Central memory CD8-positive, alpha-beta T cell (primary cell): ENCODE data around the gene CDKAL1.

ENCODE experiments used
- ATAC-seq: fragments of 150-1000 bp; cut with Tn5 transposase; replicated peaks from 2 replicates; pipeline ENCODE4 v1.10.0; 2022; ENCODE audit warnings: mild to moderate bottlenecking, moderate FRiP score, moderate number of reproducible peaks; ENCODE audit not compliant: poor library complexity, severe bottlenecking; ENCODE audit errors: extremely low read depth
- DNase-seq, 2 donors: peaks; one replicate each; pipeline ENCODE4 v3.0.0; 2021; ENCODE audit warnings: low spot score in 2 of 2
- H3K27ac Mint-ChIP-seq: one replicate; pipeline ENCODE4 v1.8.0; 2022; ENCODE audit warnings: low read depth, mild to moderate bottlenecking, moderate library complexity, mixed read lengths
- H3K27me3 Mint-ChIP-seq: one replicate; pipeline ENCODE4 v1.8.0; 2022; ENCODE audit warnings: mixed read lengths
- H3K36me3 Mint-ChIP-seq: one replicate; pipeline ENCODE4 v1.8.0; 2022; ENCODE audit warnings: mild to moderate bottlenecking, moderate library complexity, mixed read lengths; ENCODE audit not compliant: insufficient read depth
- H3K4me1 Mint-ChIP-seq: one replicate; pipeline ENCODE4 v1.8.0; 2022; ENCODE audit warnings: mixed read lengths
- H3K4me3 Mint-ChIP-seq: one replicate; pipeline ENCODE4 v1.8.0; 2022; ENCODE audit warnings: mild to moderate bottlenecking, moderate library complexity, mixed read lengths
- H3K9me3 Mint-ChIP-seq: one replicate; pipeline ENCODE4 v1.8.0; 2022; ENCODE audit warnings: mixed read lengths

Gene CDKAL1

DNA sequence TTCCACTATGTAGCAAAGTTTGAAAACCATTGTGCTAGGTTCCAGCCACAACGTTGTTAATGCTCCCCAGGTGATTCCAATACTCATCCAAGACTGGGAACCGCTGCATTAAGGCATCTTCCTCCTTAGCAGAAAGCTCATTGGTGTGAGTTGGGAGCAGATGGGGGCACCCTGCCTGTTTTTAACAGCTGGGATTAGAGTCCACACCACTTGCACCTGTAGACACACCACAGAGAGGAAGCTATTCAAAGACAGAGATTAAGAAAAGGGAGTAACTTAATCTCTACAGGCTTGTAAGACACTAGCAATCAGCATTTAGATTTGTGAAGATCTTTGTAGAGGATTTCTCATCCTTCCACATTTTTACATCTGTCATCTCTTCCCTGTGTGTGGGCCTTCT, 725.4 kb downstream of the CDKAL1 start:
- Mint-ChIP-seq H3K4me1 (no peaks in the 10 kb centered on the region), H3K27ac (peak overlapping the region; percentile 51), H3K36me3 (no peaks in the 10 kb centered on the region), H3K4me3 (no peak overlapping the region), H3K9me3 (no peaks in the 10 kb centered on the region), H3K27me3 (peaks cover 25% of the 10 kb centered on the region)
- ATAC-seq = no peak
- DNase-seq = no peak

DNA sequence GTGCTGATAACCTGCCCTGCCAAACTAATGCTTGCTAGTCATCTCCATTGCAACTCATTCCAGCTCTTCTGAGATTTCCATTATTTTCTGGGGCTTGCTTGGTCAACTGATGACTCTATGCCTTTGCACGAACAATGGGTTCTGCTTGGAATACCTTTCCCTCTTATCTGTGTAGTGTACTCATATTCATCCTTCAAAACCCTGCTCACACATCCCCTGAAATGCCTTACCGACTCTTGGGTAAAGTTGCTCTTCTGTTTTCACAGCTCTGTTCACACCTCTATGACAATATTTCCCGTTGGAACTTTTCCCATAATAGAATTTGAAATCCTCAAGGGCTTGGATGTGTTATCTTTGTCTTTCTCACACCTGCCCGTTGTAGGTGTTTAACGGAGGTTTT, 728.2 kb downstream of the CDKAL1 start:
- H3K27ac Mint-ChIP-seq = no peak overlapping the region
- ATAC-seq = no peak
- DNase-seq = no peak
- H3K9me3 Mint-ChIP-seq = no peaks in the 10 kb centered on the region
- no peaks in the 10 kb centered on the region for H3K4me1 Mint-ChIP-seq
- peaks cover 25% of the 10 kb centered on the region for H3K27me3 Mint-ChIP-seq
- no peaks in the 10 kb centered on the region for H3K36me3 Mint-ChIP-seq
- H3K4me3 Mint-ChIP-seq = no peak overlapping the region

DNA sequence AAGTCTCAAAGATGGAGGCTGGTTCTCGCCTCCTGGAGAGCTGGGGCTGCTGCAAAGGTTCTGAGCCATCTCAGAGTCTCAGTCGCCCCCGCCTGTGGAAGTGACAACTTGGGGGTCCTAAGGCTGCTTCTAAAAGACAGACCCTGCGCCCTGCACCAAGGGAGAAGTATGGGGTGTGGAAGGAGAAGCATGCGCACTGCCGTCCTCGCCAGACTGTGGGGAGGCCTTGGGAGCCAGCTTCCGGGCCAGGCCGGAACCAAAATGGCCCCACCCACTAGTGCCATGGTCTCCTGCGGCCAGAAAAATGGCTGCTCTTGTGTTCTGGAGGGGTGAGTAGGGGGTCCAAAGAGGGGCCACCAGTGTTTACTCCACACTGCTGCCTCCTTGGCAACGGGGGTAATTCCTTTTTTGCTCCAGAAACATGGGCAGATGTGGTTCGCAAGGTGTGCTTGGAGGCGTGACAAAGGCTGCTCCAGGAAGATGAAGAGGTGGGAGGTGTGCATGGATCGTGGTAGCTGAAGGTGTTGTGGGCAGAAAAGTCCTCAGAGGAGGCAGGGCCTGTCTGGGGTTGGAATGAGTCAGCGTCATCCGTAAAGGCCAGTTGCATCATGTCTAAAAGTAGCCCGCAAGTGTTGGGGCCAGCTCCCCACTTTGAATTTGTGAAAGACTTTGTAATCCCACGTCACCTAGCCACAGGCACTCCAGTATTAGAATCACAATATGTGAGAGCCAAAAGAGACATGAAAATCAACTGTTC, 729.5 kb downstream of the CDKAL1 start:
- H3K9me3 Mint-ChIP-seq = no peaks in the 10 kb centered on the region
- DNase-seq (no peak), ATAC-seq (no peak)
- no peaks in the 10 kb centered on the region for H3K4me1 Mint-ChIP-seq
- peaks cover 22% of the 10 kb centered on the region for H3K27me3 Mint-ChIP-seq
- no peaks in the 10 kb centered on the region for H3K36me3 Mint-ChIP-seq
- H3K27ac Mint-ChIP-seq = no peak overlapping the region
- H3K4me3 Mint-ChIP-seq = no peak overlapping the region

DNA sequence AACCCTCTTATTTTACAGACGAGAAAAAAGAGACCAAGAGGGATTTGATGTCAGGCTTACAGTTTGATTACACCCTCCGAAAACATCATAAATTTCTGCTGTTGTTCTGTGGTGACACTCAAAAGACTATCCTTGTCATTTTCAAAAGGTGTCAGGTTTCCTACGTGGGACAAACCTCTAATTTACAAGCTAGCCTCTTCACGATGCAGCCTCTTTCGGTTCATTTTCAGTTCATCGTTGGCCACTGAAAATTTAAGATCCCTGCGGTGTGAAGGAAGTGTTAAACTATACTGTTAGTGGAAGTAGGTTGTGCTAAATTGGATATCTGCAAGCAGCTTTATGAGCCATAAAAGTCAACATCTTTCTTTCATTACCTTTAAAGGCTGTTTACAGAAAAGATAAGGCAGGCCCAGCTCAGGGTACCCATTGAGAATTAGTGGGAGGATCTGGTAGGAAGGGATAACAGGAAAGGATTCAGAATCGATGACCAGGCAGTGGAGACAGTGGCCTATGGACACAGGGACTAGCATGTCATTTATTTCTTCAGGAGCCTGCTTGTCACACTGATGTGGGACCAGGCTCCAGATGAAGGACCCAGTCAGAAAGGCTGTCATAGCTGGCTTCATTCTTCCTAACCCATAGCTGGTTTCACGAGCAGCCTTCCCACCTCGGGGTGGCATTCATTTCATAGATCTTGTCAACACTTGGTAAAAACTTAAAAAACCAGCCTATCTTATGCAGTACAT, 730.2 kb downstream of the CDKAL1 start:
- H3K27ac Mint-ChIP-seq = no peak overlapping the region
- no peak for ATAC-seq

DNA sequence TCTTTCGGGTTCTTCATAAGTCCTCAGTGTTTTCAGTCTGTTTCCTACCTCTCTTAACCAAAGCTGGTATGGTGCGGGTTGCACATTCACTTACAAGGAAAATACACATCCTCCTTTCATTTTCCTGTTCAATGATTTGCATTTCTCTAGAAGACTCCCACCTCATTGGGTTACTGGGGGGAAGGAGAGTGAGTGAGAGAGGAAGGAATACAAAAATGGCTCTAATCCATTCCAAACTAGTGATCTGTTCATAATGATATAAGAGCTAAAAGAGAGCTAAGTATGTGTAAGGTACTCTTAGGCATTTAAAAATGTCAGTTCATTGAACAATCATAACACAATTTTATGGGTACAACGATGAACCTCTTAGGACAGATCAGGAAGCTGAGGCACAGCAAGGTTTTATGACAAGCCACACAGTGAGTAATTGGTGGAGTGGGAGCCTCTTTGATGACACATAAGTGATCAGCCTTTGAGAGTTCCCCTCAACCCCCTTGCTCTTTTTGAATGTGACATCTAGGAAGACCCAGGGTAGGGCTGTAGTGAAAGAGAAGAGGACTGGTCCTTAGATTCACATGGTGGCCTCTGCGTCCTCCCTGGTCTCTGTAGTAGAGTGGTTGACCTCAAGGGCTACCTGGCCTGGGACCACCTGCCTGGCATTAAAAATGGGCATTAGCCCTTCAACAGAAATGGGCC, 730.9 kb downstream of the CDKAL1 start:
- Mint-ChIP-seq H3K4me3 (no peak overlapping the region), H3K36me3 (no peaks in the 10 kb centered on the region), H3K4me1 (no peaks in the 10 kb centered on the region), H3K27ac (no peak overlapping the region), H3K27me3 (peaks cover 17% of the 10 kb centered on the region), H3K9me3 (no peaks in the 10 kb centered on the region)
- ATAC-seq (no peak), DNase-seq (no peak)

More for the DNA sequence above, 730.2 kb downstream of the CDKAL1 start:
- Mint-ChIP-seq H3K4me1 (no peaks in the 10 kb centered on the region), H3K27me3 (peaks cover 17% of the 10 kb centered on the region), H3K4me3 (no peak overlapping the region), H3K36me3 (no peaks in the 10 kb centered on the region), H3K9me3 (no peaks in the 10 kb centered on the region)
- DNase-seq = no peak

DNA sequence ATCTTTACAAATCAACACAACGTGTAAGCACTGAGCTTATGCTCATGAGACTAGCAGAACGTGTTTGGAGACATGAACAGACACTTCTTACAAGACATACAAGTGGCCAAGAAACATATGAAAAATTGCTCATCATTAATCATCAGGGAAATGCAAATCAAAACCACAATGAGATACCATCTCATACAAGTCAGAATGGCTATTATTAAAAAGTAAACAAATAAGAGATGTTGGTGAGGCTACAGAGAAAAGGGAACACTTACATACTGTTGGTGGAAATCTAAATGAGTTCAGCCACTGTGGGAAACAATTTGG, 731.4 kb downstream of the CDKAL1 start:
- H3K36me3 Mint-ChIP-seq = no peaks in the 10 kb centered on the region
- ATAC-seq (no peak), DNase-seq (no peak)
- H3K27me3 Mint-ChIP-seq = peaks cover 17% of the 10 kb centered on the region
- no peaks in the 10 kb centered on the region for H3K9me3 Mint-ChIP-seq
- H3K4me1 Mint-ChIP-seq = no peaks in the 10 kb centered on the region
- no peak overlapping the region for H3K4me3 Mint-ChIP-seq
- H3K27ac Mint-ChIP-seq = no peak overlapping the region

DNA sequence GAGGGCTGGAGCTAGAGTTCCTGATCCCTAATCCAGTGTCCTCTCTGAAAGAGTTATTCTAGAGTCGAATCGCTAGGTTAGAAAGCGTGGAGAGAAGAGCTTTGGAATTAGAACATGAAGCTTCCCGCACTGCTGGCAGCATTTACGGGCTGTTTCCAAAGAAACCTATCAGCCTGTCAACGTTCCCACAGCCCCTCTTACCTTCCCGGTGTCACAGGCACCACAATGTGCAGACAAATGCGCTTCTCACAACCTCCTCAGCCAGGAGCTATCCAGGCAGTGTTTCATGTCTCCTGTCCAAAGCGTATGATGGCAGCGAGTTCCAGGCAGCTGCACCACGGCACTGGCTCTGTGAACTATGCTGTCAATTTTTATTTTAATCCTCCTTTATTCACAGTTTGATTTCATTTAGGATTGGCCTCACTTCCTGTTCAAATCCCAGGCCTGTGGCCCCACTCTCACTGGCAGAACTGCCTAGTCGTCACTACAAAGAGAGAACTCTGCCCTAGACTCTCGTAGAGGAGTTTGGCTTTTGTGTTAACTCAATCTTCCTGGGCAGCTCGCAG, 736.5 kb downstream of the CDKAL1 start:
- Mint-ChIP-seq H3K36me3 (no peaks in the 10 kb centered on the region), H3K27ac (no peak overlapping the region), H3K4me1 (no peaks in the 10 kb centered on the region), H3K9me3 (no peaks in the 10 kb centered on the region), H3K27me3 (no peaks in the 10 kb centered on the region), H3K4me3 (no peak overlapping the region)
- DNase-seq (no peak), ATAC-seq (no peak)

DNA sequence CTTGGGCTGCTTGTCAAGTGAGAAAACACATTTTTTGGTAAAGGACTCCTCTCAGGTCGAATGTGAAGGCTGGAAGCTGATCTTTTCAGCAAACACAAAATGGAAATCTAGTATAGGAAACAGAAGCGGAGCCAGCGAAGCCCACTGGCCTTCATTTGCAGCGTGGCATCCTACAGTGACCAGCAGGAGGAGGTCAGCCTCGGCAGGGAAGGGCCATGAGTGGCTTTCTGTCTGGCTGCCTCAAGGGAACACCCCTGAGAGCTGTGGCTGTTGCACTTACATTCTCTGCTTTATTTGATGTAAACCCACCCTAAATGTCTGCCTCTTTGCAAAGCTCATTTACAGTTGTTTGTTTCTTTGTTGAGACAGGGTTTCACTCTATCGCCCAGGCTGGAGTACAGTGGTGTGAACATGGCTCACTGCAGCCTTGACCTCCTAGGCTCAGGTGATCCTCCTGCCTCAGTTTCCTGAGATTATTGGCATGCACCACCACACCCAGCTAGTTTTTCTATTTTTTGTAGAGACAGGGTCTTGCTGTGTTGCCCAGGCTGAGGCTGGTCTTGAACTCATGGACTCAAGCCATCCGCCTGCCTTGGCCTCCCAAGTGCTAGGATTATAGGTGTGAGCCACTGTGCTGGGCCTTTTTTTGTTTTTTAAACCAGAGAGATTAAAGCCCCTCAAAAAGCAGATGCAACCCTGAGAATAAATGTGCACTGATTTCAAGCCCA, 737.3 kb downstream of the CDKAL1 start:
- Mint-ChIP-seq H3K36me3 (no peaks in the 10 kb centered on the region), H3K9me3 (no peaks in the 10 kb centered on the region), H3K27ac (no peak overlapping the region), H3K4me3 (no peak overlapping the region), H3K4me1 (no peaks in the 10 kb centered on the region), H3K27me3 (no peaks in the 10 kb centered on the region)
- ATAC-seq = no peak
- DNase-seq = no peak

DNA sequence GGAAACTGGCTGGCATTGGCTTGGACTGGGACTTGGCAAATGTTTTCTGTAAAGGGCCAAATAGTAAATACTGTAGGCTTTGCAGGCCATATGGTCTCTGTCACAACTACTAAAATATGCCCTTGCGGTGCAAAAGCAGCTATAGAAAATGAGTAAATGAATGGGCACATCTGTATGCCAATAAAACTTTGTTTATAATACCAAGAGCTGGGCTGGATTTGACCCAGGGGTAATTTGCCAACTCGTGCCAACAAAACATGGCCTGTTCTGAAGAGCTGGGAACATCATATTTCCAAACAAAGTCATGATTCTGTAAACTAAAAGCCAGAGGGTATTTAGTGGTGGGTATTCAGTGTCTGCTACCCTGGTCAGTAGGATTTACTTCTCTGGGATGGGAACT, 739.2 kb downstream of the CDKAL1 start:
- no peak for DNase-seq
- H3K27ac Mint-ChIP-seq = no peak overlapping the region
- H3K27me3 Mint-ChIP-seq = no peaks in the 10 kb centered on the region
- no peak overlapping the region for H3K4me3 Mint-ChIP-seq
- no peaks in the 10 kb centered on the region for H3K9me3 Mint-ChIP-seq
- no peaks in the 10 kb centered on the region for H3K36me3 Mint-ChIP-seq
- H3K4me1 Mint-ChIP-seq = no peaks in the 10 kb centered on the region
- ATAC-seq = no peak

DNA sequence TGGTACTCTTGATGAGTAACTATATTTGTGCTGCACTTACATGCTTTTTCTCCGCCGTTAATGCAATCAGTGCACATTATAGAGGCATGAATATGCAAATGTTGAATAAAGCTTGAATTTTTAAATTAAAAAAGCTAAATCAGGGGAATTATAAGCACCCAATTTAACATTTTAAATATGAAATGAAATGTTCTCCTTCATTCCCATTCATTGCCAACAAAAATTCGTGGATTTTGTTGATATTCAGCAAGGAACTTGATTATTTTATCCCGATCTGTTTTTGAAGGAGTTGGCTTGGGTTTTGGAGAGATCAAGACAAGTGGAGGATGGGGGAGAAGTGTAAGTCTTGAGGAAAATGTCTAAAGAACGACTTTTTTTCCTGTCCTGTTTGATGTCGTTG, 740.6 kb downstream of the CDKAL1 start:
- H3K36me3 Mint-ChIP-seq = no peaks in the 10 kb centered on the region
- H3K27me3 Mint-ChIP-seq = no peaks in the 10 kb centered on the region
- no peaks in the 10 kb centered on the region for H3K9me3 Mint-ChIP-seq
- H3K27ac Mint-ChIP-seq = no peak overlapping the region
- H3K4me3 Mint-ChIP-seq = no peak overlapping the region
- DNase-seq = no peak
- no peaks in the 10 kb centered on the region for H3K4me1 Mint-ChIP-seq
- no peak for ATAC-seq

DNA sequence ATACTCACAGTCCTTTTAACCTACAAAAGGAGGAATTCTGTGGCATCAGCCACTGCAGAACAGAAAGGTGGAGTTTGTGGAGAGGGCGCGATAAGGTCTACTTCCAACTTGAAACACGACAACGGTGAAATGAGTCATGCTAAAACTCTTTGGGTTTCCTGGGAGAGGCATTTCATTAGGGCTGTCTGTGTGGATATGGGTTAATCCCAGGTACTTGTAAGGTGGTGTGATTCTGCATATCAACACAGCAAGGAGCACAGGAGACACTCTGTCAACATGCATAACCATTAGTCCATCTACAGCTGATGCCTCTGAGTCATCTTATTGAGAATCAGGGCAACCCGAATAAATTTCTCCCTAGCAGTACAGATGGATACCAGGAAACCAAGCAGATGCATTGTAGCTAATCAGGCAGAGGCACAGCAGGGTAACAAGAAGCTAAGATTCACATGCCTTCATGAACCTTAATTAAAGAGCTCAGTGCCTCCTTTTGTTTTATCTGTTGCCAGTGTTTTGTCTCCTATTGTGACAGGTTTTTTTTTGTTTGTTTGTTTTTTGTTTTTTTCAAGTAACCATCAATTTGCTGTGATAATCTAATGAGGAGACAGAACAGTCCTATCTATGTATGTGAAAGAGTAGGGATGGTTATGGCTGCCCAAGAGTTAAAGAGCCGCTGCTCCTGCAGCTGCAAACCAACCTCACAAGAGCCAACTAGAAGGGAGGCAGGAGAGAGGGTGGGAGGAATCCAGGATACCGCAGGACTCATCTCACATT, 743.5 kb downstream of the CDKAL1 start:
- Mint-ChIP-seq H3K4me1 (no peaks in the 10 kb centered on the region), H3K27me3 (no peaks in the 10 kb centered on the region), H3K36me3 (no peaks in the 10 kb centered on the region), H3K9me3 (no peaks in the 10 kb centered on the region), H3K27ac (no peak overlapping the region), H3K4me3 (no peak overlapping the region)
- DNase-seq (no peak), ATAC-seq (no peak)

DNA sequence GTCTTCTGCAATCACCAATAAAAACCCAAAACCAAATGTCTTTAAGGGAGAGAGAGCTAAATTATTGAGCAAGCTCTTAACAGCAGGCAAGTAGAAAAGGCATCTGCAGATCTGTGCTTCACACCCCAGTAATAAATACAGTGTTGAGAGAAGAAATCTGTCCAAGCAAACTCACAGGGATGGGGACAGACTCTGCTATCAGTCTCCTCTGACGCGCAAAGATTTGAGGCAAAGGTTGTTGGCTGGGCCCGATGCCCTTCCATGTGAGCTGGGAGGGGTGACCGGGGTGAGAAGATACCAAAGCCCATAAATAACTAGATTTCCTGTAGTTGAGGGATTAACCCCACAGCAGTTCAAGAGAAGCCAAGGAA, 744.1 kb downstream of the CDKAL1 start:
- H3K4me3 Mint-ChIP-seq = no peak overlapping the region
- no peaks in the 10 kb centered on the region for H3K27me3 Mint-ChIP-seq
- no peaks in the 10 kb centered on the region for H3K4me1 Mint-ChIP-seq
- H3K9me3 Mint-ChIP-seq = no peaks in the 10 kb centered on the region
- DNase-seq (no peak), ATAC-seq (no peak)
- H3K27ac Mint-ChIP-seq = no peak overlapping the region
- H3K36me3 Mint-ChIP-seq = no peaks in the 10 kb centered on the region
